Endometrium (tissue), 2 donors: Measurements from ENCODE around the gene ZNF70.

Experiments
- FAIRE-seq: peaks from 2 replicates; lab custom pipeline; 2012; peaks lifted over from hg19 to GRCh38; lab: Jason Lieb, UNC
- donor health status: control.
- donor health status: control.

ZNF70 gene

GRCh38 chr22:23692598-23693291, 58.2 kb downstream of the ZNF70 start:
- FAIRE-seq: no peak

DNA sequence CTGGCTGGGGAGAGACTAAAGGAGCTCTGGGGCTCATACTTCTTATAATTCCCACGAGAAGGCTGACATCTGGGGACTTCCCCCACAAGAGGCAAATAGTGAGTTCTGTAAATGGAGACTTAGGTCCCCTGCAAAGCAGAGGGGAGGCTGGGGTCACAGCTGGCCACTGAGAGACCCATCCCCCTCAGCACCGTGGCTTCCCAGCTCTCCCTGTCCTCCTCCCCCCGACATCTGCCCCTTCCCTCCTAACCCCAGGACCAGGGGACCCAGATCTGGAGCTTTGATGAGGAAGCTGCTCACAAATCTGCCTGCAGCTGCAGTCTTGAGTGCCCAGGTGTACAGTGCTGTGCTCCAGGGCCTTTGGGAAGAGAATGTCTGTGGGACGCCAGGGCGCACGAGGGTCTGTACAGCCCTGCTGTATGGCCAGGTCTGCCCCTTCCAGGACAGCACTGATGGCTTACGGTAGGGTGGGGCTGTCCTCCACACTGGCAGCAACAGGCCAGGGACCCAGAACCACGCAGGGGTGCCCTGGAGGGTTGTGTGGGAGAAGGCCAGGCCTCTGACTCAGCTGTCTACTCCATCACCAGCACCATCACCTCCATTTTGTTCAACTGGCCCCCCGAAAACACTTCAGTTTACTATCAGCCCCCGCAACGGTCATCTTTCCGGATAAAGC, 59.0 kb downstream of the ZNF70 start:
- no peak for FAIRE-seq

- no peak for FAIRE-seq
Measured at GRCh38 chr22:23690713-23691112, 60.2 kb downstream of the ZNF70 start, which contains the start of gene RGL4. RGL4 (plus strand) TSS chr22:23691013; CDS start chr22:23692031, 1,018 bp downstream.

GRCh38 chr22:23689414-23689813, 61.5 kb downstream of the ZNF70 start:
- no peak for FAIRE-seq
